ENCODE measurements around the gene BCAN.

BCAN gene

DNA sequence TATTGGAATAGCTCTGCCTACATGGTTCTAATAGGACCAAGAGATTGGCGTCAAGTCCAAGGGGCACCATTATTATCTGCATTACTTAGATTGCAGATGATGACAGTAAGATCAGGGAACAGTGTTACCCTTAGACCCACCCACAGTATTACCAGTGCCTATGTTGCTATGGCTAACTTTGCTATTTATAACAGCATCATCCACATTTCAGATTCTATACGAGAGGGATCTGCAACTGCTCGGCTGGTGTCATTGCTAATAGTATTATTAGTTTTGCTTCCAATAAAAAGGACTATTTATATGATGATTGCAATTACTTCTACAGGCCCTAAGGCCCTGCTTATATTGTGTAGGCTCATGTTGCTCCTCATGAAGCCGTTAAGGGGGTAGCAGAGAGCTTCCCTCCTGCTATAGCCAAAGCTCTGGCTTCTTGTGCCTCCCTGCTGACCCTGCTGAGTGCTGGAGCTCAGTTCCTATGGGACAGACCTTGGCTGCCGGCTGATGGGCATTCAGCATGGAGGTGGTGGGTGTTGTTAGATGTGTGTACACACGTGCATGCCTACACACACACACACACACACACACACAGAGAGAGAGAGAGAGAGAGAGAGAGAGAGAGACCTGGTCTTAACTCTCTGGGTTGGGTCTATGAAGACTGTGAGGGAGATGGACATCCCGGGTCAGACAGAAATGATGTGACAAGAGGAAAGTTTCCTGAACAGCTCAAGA lies 1.3 kb downstream of the BCAN start:
- peak in 1 of 56 donors; percentile 34 for DNase-seq

DNA sequence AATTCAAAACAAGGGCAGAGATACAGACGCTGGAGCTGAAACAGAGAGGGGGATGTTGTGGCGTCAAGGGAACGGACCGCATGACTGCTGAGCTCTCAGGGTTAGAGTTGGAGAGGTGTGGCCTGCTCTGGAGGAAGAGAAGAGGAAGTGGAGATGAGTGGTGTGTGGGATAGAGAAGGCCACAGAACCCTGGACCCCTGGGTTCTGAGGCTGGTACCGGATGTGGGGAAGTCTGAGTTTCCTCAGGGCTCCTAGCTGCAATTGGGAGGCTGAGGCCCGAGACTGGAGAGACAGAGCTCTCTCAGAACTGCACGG lies 1.8 kb downstream of the BCAN start:
- DNase-seq, result peak in 2 of 56 donors; percentile 19 to 35

- no peak for DNase-seq
Measured at GRCh38 chr1:156644146-156644545, 2.2 kb downstream of the BCAN start.

- no peak for DNase-seq
Measured at GRCh38 chr1:156644640-156645039, 2.7 kb downstream of the BCAN start.

- DNase-seq, result peak in 32 of 56 donors; percentile 12 to 71 (median 43)
Measured at GRCh38 chr1:156645056-156645455, 3.1 kb downstream of the BCAN start.

GRCh38 chr1:156645666-156646065 lies 3.7 kb downstream of the BCAN start:
- no peak for DNase-seq

DNA sequence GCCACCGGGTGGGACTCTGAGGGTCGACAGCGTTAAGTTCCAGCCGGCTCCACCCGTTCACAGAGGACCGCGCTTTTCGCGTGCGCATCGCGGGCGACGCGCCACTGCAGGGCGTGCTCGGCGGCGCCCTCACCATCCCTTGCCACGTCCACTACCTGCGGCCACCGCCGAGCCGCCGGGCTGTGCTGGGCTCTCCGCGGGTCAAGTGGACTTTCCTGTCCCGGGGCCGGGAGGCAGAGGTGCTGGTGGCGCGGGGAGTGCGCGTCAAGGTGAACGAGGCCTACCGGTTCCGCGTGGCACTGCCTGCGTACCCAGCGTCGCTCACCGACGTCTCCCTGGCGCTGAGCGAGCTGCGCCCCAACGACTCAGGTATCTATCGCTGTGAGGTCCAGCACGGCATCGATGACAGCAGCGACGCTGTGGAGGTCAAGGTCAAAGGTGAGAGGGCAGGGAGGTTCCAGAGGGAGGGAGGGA lies 4.9 kb downstream of the BCAN start:
- DNase-seq, result no peak

DNA sequence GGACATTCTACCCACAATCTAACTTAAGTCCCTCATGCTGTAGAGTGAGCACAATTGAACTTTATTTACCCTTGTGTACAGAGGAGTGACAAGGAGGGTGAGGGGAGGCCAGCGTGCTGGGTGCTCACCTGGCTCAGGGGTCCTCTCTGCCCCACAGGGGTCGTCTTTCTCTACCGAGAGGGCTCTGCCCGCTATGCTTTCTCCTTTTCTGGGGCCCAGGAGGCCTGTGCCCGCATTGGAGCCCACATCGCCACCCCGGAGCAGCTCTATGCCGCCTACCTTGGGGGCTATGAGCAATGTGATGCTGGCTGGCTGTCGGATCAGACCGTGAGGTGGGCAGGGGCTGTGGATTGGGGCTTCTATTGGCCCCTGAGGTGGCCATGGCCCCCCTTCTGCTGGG lies 5.4 kb downstream of the BCAN start:
- DNase-seq, result no peak

- DNase-seq, result no peak
Measured at GRCh38 chr1:156648496-156648895, 6.6 kb downstream of the BCAN start.

DNA sequence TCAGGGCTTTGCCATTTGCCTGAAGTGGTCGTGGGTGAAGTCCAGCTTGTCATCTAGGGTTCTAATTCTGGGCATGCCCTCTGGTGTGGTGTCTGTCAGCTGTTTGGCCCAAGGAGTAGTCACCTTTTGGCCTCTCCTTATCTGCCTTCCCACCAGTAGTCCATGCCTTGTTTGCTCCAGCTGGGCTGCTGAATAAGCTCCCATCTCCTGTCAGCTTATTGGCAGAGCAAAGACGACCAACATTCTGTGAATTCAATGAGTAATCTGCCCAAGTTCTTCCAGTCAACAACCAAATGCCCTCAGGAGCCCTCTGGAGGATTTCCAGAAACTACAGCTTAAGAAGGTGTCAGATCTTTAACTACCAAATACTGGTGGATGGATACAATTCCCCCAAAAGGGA lies 7.0 kb downstream of the BCAN start:
- no peak for DNase-seq

DNA sequence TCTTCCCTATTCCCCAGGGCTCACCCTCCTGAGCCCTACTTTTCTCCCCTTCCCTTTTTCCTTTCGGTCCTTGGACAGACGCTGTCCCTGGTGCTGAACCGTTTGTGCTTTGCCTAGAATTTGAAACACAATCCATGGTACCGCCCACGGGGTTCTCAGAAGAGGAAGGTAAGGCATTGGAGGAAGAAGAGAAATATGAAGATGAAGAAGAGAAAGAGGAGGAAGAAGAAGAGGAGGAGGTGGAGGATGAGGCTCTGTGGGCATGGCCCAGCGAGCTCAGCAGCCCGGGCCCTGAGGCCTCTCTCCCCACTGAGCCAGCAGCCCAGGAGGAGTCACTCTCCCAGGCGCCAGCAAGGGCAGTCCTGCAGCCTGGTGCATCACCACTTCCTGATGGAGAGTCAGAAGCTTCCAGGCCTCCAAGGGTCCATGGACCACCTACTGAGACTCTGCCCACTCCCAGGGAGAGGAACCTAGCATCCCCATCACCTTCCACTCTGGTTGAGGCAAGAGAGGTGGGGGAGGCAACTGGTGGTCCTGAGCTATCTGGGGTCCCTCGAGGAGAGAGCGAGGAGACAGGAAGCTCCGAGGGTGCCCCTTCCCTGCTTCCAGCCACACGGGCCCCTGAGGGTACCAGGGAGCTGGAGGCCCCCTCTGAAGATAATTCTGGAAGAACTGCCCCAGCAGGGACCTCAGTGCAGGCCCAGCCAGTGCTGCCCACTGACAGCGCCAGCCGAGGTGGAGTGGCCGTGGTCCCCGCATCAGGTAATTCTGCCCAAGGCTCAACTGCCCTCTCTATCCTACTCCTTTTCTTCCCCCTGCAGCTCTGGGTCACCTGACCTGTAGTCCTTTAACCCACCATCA lies 10.4 kb downstream of the BCAN start:
- DNase-seq, result no peak

- DNase-seq, result no peak
Measured at GRCh38 chr1:156652992-156653355, 11.1 kb downstream of the BCAN start.

DNA sequence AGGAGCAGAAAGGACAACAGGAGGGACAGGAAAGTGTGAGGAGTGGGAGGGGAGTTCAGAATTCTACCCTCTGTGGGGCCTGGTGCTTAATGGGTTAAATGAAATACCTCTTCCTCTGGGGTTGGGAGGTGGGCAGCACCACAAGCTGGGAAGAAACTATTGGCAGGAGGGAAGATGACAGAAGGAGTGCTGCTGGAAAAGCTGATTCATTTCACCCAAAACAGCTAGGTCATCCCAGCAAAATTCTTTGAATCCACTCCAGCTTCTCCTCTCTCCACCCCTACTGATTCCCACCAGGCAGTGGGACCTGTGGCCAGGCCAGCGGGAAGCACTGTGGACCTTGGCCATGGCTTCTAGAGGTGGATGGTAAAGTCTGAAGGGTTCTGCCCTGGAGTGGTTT lies 12.8 kb downstream of the BCAN start:
- DNase-seq, result no peak

DNA sequence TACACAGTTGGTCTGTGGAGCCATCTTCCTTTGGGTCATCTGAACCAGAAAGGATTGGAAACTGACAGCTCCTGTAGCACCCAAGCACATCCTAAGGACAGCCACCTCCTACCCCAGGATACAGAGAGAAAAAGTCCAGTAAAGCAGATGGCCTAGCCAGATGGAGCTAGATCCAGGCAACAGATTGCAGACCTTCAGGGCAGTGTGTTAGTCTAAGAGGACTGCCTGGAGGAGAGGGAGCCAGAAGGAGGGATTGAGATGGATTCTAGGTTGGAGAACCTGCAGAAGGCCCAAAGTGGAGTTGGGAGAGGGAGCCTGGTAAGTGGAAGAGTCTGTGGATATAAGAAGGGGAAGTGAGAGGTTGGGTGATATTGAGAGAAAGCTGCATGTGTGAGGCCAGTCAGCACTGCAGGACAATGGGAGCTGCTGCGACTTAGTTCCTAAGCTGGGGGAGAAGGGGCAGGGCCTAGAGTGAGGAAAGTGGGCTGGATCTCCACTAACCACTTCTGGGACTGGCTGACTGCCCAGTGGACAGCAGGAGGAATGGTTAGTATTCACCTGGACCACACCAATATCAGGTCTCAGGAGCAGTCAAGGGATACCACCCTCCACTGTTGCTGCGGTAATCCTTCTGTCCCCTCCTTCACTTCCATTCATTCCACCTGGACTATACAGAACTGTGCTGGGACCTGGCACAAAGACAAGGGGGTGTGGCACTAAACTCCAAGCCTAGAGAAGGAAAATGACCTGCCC lies 13.4 kb downstream of the BCAN start:
- DNase-seq, result no peak

- no peak for DNase-seq
Measured at GRCh38 chr1:156655904-156656516, 14.1 kb downstream of the BCAN start.

DNA sequence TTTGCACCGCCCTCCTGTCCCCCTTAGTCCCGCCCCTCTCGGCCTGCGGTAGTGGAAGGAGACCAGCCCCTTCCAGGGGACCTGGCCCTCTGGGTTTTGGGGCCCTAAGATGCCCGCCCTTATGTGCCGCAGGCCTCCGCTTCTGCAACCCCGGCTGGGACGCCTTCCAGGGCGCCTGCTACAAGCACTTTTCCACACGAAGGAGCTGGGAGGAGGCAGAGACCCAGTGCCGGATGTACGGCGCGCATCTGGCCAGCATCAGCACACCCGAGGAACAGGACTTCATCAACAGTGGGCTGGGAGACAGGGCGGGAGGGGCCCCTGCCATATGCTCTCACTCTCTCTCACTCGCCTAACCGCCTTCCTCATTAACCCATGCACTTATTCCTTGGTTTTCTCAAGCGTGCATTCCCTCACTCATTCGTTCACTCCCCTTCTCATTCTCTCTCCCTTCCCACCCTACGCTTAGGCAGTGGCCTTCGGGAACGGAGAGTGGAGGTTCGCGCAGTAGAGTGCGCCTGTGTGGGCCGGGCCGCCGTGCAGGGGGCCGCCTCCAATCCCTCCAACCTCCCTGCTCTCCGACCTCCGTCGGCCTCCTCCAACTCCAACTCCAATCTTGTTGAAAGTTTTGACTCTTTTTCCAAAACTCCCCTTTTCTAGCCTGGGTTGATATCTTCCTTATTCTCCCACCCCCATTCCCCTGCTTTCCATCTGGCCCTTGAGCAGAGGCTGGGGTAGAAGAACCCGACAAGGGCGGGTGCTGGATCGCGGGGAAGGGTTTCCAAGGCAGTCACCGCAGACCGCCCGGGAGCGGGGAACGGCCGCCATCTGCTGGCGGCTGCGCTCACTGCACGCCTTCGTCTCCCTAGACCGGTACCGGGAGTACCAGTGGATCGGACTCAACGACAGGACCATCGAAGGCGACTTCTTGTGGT lies 15.2 kb downstream of the BCAN start:
- peak in 53 of 56 donors; percentile 22 to 89 (median 66) for DNase-seq

DNA sequence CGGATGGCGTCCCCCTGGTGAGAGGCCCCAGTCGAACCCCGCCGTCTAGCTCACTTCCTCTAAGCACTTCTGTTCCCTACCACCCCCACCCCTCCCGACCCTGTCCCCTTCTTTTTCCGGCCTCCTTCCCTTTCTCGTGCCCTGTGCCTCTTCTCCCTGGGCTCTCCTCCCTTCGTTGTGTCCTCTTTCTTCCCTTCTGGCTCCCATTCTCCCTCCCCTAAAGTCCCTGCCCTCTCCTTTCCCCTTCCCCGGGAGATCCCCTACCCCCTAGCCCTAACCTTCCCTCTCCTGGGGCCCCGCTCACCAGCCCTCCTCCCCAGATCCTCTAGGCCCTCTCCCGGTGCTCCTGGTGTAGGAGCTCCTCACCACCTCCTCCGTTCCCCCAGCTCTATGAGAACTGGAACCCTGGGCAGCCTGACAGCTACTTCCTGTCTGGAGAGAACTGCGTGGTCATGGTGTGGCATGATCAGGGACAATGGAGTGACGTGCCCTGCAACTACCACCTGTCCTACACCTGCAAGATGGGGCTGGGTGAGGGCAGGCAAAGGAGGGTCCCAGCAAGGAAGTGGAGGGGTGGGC lies 15.9 kb downstream of the BCAN start:
- no peak for DNase-seq

GRCh38 chr1:156658496-156658895 lies 16.6 kb downstream of the BCAN start:
- no peak for DNase-seq

DNA sequence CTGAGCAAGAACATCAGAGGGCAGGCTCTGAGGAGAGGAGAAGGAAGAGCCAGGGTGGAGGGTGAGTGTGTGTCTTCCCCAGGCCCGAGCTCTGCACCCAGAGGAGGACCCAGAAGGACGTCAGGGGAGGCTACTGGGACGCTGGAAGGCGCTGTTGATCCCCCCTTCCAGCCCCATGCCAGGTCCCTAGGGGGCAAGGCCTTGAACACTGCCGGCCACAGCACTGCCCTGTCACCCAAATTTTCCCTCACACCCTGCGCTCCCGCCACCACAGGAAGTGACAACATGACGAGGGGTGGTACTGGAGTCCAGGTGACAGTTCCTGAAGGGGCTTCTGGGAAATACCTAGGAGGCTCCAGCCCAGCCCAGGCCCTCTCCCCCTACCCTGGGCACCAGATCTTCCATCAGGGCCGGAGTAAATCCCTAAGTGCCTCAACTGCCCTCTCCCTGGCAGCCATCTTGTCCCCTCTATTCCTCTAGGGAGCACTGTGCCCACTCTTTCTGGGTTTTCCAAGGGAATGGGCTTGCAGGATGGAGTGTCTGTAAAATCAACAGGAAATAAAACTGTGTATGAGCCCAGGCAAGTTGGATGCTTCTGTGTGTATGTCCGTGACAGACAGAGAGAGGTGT lies 17.1 kb downstream of the BCAN start:
- DNase-seq, result no peak

- no peak for DNase-seq
Measured at GRCh38 chr1:156659661-156659987, 17.7 kb downstream of the BCAN start.

Measured in amygdala (tissue), 56 donors.